A549 (cell line): Measurements from ENCODE around the gene DHRS7B.

Experiments used
- CBX8 ChIP-seq: fragments of 200-600 bp; sonication (generic); IDR thresholded peaks from 2 replicates; pipeline ENCODE4 v1.6.1; 2016
- CTCF ChIP-seq: fragments of >200 bp; sonication (Bioruptor Twin); formaldehyde crosslinking; IDR thresholded peaks from 3 replicates; pipeline ENCODE4 v1.5.1; 2016
- NFE2L2 ChIP-seq: fragments of 150-350 bp; conservative IDR thresholded peaks from 2 replicates; pipeline ENCODE4 v1.6.1; 2014; ENCODE audit warnings: low read length

DNA sequence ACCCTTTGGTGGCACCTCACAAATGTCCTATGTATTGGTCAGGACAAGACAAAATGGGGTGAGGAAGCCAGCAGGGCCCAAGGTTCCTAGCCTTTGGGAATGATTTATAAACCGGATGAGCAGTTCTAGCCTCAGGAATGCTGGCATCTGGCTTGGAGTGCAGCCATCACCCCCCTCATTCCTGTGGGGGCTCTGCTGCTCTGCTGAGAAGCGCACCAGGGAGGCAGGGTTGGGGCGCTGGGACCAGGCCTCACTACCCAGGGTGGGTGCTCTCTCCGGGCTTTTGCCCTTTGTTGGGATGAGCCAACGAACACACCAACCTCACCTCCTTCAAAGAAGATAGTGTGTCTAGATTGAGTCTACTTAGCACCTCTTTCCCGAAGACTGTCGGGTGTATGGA, 47.9 kb downstream of the DHRS7B start:
- no peak for TF ChIP-seq CTCF
- no peak for TF ChIP-seq CBX8
- no peak for TF ChIP-seq NFE2L2
